ENCODE measurements around the gene RALGPS2. TPM values are rescaled to one million over a fixed set of nuclear protein-coding genes. Genes with fewer than 3 reads are reported as not detected.

RALGPS2 gene
- total and polyA plus RNA-seq, 2 of the 8 experiments (the other 6 are each of a cell fraction or from before 2014, with no cell fraction given), result 6.7 to 38.0 TPM

- Histone ChIP-seq H3K79me2 (ENCODE audit: control insufficient read depth in 1 of 2, insufficient read depth in 2 of 2, low read length in 2 of 2) (no peaks in the 10 kb centered on the region), H3K23ac (ENCODE audit: insufficient read length) (no peak overlapping the region), H3K9ac (replicated peaks in 1 of 4; ENCODE audit: extremely low read depth in 1 of 4, low read depth in 3 of 4, low read length in 3 of 4) (no peak overlapping the region), H4K91ac (replicated peaks; ENCODE audit: insufficient read length, low read length) (no peak overlapping the region), H3K36me3 (ENCODE audit: control insufficient read depth in 2 of 4, insufficient read depth in 4 of 4, low read length in 3 of 4) (no peaks in the 10 kb centered on the region), H3K56ac (replicated peaks; ENCODE audit: insufficient read length, low read depth, low read length) (no peak overlapping the region), H3K4me3 (ENCODE audit: extremely low read depth in 1 of 4, insufficient read depth in 2 of 4, low read depth in 3 of 4, low read length in 4 of 4) (no peak overlapping the region), H4K5ac (ENCODE audit: insufficient read length, low read depth, low read length) (no peak overlapping the region), H3K79me1 (ENCODE audit: low read depth, low read length) (no peaks in the 10 kb centered on the region), H4K8ac (ENCODE audit: extremely low read depth, insufficient read depth, low read length) (no peak overlapping the region), H3K9me3 (ENCODE audit: insufficient read depth in 2 of 2, low read depth in 1 of 2, low read length in 1 of 2) (no peaks in the 10 kb centered on the region), H2AK5ac (ENCODE audit: low read depth, low read length) (no peak overlapping the region), H3K18ac (ENCODE audit: extremely low read depth, low read length) (no peak overlapping the region), H3K23me2 (ENCODE audit: low read depth, low read length) (no peaks in the 10 kb centered on the region), H3K27me3 (replicated peaks in 1 of 4; ENCODE audit: control insufficient read depth in 3 of 4, extremely low read depth in 1 of 4, insufficient read depth in 3 of 4, low read length in 3 of 4) (no peaks in the 10 kb centered on the region), H3K14ac (ENCODE audit: insufficient read length) (no peak overlapping the region), H3K4ac (replicated peaks; ENCODE audit: insufficient read length, low read depth, low read length) (no peak overlapping the region), H2AFZ (ENCODE audit: low read length) (no peak overlapping the region), H3K27ac (ENCODE audit: low read depth, low read length) (no peak overlapping the region), H2BK5ac (ENCODE audit: low read depth, low read length) (no peak overlapping the region), H2BK20ac (ENCODE audit: low read length) (no peak overlapping the region), H4K20me1 (replicated peaks in 1 of 2; ENCODE audit: control insufficient read depth in 1 of 2, insufficient read depth in 2 of 2, low read length in 2 of 2) (no peaks in the 10 kb centered on the region), H2BK15ac (ENCODE audit: low read length) (no peak overlapping the region), H3K4me1 (replicated peaks in 1 of 4; ENCODE audit: control insufficient read depth in 3 of 4, insufficient read depth in 4 of 4, low read length in 3 of 4) (no peaks in the 10 kb centered on the region), H2BK120ac (replicated peaks; ENCODE audit: low read depth, low read length) (no peak overlapping the region), H3K4me2 (ENCODE audit: insufficient read depth in 1 of 2, low read depth in 2 of 2, low read length in 2 of 2) (no peak overlapping the region), H2BK12ac (ENCODE audit: low read depth, low read length) (no peak overlapping the region)
- FAIRE-seq (no peak), DNase-seq (ENCODE audit: low read depth in 1 of 2, low spot score in 2 of 2) (no peak)
- WGBS, 2 experiments (ENCODE audit: extremely low coverage in 1 of 2, insufficient coverage in 1 of 2, insufficient read length in 1 of 2, insufficient replicate concordance in 2 of 2, low coverage in 1 of 2, low lambda C conversion rate in 2 of 2, missing lambda C conversion rate in 1 of 2), result 89% methylated on average over 1 of the region's 1 CpG; no CpG with 5 or more reads in 1 of the 2 experiments
- ChIA-PET POLR2A (ENCODE audit: partially characterized antibody) (no interaction called here), CTCF (ENCODE audit: partially characterized antibody) (interaction anchor here (1.3 kb wide), 1 partner anchor 28 kb away, joined by 3 read pairs; no protein-coding TSS in a partner anchor)
- TF ChIP-seq TEAD4 (IDR thresholded peaks at IDR 0.05; ENCODE audit: low read depth, low read length), result no peak
- TF ChIP-seq SIRT6 (IDR thresholded peaks at IDR 0.05; ENCODE audit: low read length), result no peak
- no peak for TF ChIP-seq EGR1 (IDR thresholded peaks at IDR 0.05; ENCODE audit: borderline replicate concordance, low read depth, low read length)
- TF ChIP-seq SUZ12 (IDR thresholded peaks at IDR 0.05; ENCODE audit: low read length), result no peak
- TF ChIP-seq RNF2 (IDR thresholded peaks at IDR 0.05; ENCODE audit: borderline replicate concordance, low read depth, low read length, missing control alignments, poor library complexity, severe bottlenecking), result no peak
- TF ChIP-seq BRCA1 (IDR thresholded peaks at IDR 0.05; ENCODE audit: low read depth, low read length), result no peak
- no peak for TF ChIP-seq SP2 (IDR thresholded peaks at IDR 0.05; ENCODE audit: low read length)
- TF ChIP-seq TCF12 (IDR thresholded peaks at IDR 0.05; ENCODE audit: low read depth, low read length), result no peak
- TF ChIP-seq, protein P1, sequence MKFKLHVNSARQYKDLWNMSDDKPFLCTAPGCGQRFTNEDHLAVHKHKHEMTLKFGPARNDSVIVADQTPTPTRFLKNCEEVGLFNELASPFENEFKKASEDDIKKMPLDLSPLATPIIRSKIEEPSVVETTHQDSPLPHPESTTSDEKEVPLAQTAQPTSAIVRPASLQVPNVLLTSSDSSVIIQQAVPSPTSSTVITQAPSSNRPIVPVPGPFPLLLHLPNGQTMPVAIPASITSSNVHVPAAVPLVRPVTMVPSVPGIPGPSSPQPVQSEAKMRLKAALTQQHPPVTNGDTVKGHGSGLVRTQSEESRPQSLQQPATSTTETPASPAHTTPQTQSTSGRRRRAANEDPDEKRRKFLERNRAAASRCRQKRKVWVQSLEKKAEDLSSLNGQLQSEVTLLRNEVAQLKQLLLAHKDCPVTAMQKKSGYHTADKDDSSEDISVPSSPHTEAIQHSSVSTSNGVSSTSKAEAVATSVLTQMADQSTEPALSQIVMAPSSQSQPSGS (IDR thresholded peaks at IDR 0.05; ENCODE audit: low read length), result no peak
- no peak for TF ChIP-seq SRF (IDR thresholded peaks at IDR 0.05; ENCODE audit: low read depth, low read length)
- TF ChIP-seq PHF8 (conservative IDR thresholded peaks at IDR 0.05; ENCODE audit: low read depth, low read length), result no peak
- TF ChIP-seq SAP30 (IDR thresholded peaks at IDR 0.05; ENCODE audit: insufficient read depth, insufficient replicate concordance, low read length), result no peak
- TF ChIP-seq SIN3A (conservative IDR thresholded peaks at IDR 0.05 in 1 of 2, IDR thresholded peaks at IDR 0.05 in 1 of 2; ENCODE audit: low read depth in 1 of 2, low read length in 2 of 2), result no peak
Measured at GRCh38 chr1:178718520-178718919, 6.5 kb upstream of the RALGPS2 start.
